Astrocyte (in vitro differentiated cells and primary cell): ENCODE data around the gene AADAT. TPM values are rescaled to one million over a fixed set of nuclear protein-coding genes. Genes with fewer than 3 reads are reported as not detected.

ENCODE experiments used
- DNase-seq: peaks from one replicate; pipeline ENCODE4 v3.0.0-alpha.2; 2010; ENCODE audit warnings: low read depth
- FAIRE-seq: peaks from 2 replicates; lab custom pipeline; 2011; peaks lifted over from hg19 to GRCh38; lab: Jason Lieb, UNC
- H2AFZ ChIP-seq: 2 replicates; pipeline ENCODE4 v1.6.0; 2012; ENCODE audit warnings: low read depth, low read length, inconsistent platforms
- H3K27ac ChIP-seq: 2 replicates; pipeline ENCODE4 v1.5.1; 2011; ENCODE audit warnings: low read depth, low read length, inconsistent platforms
- H3K27me3 ChIP-seq: 2 replicates; pipeline ENCODE4 v1.6.0; 2011; ENCODE audit warnings: low read length, inconsistent platforms; ENCODE audit not compliant: insufficient read depth
- H3K36me3 ChIP-seq: 2 replicates; pipeline ENCODE4 v1.5.1; 2011; ENCODE audit warnings: low read length, inconsistent platforms; ENCODE audit not compliant: insufficient read depth
- H3K4me1 ChIP-seq: 2 replicates; pipeline ENCODE4 v1.5.1; 2011; ENCODE audit warnings: low read length, inconsistent platforms; ENCODE audit not compliant: insufficient read depth
- H3K4me2 ChIP-seq: 2 replicates; pipeline ENCODE4 v1.6.0; 2012; ENCODE audit warnings: low read length, inconsistent platforms
- H3K4me3 ChIP-seq: 2 replicates; pipeline ENCODE4 v1.5.1; 2011; ENCODE audit warnings: low read depth, mild to moderate bottlenecking, low read length, inconsistent platforms; ENCODE audit not compliant: insufficient read depth
- H3K79me2 ChIP-seq: 2 replicates; pipeline ENCODE4 v1.6.0; 2012; ENCODE audit warnings: mild to moderate bottlenecking, low read length, inconsistent platforms; ENCODE audit not compliant: insufficient read depth
- H3K9ac ChIP-seq: 2 replicates; pipeline ENCODE4 v1.6.0; 2012; ENCODE audit warnings: mild to moderate bottlenecking, low read length, inconsistent platforms
- H3K9me3 ChIP-seq: 2 replicates; pipeline ENCODE4 v1.5.1; 2012; ENCODE audit warnings: low read depth, mild to moderate bottlenecking, low read length, inconsistent platforms; ENCODE audit not compliant: insufficient read depth
- H4K20me1 ChIP-seq: 2 replicates; pipeline ENCODE4 v1.6.0; 2012; ENCODE audit warnings: low read length, inconsistent platforms; ENCODE audit not compliant: insufficient read depth
- H3K27ac Mint-ChIP-seq: one replicate; pipeline ENCODE4 v1.8.0; 2021; ENCODE audit warnings: mild to moderate bottlenecking, mixed read lengths; ENCODE audit not compliant: unreplicated experiment
- H3K27me3 Mint-ChIP-seq: one replicate; pipeline ENCODE4 v1.8.0; 2021; ENCODE audit warnings: low read depth, mixed read lengths; ENCODE audit not compliant: unreplicated experiment
- H3K36me3 Mint-ChIP-seq: one replicate; pipeline ENCODE4 v1.8.0; 2021; ENCODE audit warnings: low read depth, mixed read lengths; ENCODE audit not compliant: unreplicated experiment
- H3K4me1 Mint-ChIP-seq: one replicate; pipeline ENCODE4 v1.8.0; 2021; ENCODE audit warnings: low read depth, mixed read lengths; ENCODE audit not compliant: unreplicated experiment
- H3K4me3 Mint-ChIP-seq: one replicate; pipeline ENCODE4 v1.8.0; 2021; ENCODE audit warnings: mild to moderate bottlenecking, moderate library complexity, mixed read lengths; ENCODE audit not compliant: unreplicated experiment
- H3K9me3 Mint-ChIP-seq: one replicate; pipeline ENCODE4 v1.8.0; 2021; ENCODE audit warnings: mild to moderate bottlenecking, mixed read lengths; ENCODE audit not compliant: unreplicated experiment
- EZH2 ChIP-seq: IDR thresholded peaks from 2 replicates; pipeline ENCODE4 v1.6.1; 2012; ENCODE audit warnings: mild to moderate bottlenecking, low read length, inconsistent platforms; ENCODE audit not compliant: insufficient read depth
- total RNA-seq: library from RNA; stranded (reverse); gene quantifications from 2 replicates; pipeline ENCODE4 v1.2.1, GENCODE V29; 2021
- TF ChIP-seq, protein P1 (sequence below): IDR thresholded peaks from 2 replicates; pipeline ENCODE4 v1.5.1; 2011; ENCODE audit warnings: low read depth, mild to moderate bottlenecking, inconsistent platforms, low read length, moderate library complexity; ENCODE audit not compliant: insufficient read depth

The AADAT gene
- total RNA-seq, 1 donor from 2014 or later, result 10.5 TPM

DNA sequence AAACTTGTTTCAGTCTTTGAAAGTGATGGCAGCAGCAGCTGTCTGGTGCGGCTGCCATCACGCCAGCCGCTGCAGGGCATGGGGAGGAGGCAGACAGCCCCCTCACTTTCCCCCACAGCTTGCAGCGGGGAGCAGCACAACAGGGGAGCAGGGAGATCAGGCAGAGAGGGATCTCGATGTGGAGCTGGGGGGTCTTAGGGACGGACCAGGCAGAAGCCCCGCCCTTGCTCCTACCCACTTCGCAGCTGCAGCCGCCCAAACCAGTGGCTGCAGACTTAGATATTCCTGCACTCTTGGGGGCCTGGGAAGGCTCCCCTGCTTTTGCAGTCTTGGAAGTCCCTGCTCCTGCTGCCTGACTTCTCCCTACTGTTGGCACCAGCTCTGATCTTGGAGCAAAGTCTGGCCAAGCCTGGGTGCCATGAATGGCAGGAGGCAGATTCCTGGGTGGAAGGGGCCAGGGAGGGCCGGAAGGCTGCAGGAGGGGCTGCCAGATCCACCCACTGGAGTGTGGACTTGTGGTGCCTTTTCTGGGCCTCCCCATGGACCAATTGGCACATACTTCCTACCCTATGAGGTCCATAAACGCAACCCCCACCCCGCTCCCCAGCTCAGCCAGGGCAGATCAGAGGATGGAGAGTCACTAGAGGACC, 49.6 kb downstream of the AADAT start:
- Histone ChIP-seq H3K4me3 (no peak overlapping the region), H3K79me2 (no peaks in the 10 kb centered on the region), H3K27me3 (peaks cover 3% of the 10 kb centered on the region), H3K9me3 (no peaks in the 10 kb centered on the region), H3K4me2 (no peak overlapping the region), H3K4me1 (no peaks in the 10 kb centered on the region), H2AFZ (no peak overlapping the region), H3K9ac (no peak overlapping the region), H4K20me1 (no peaks in the 10 kb centered on the region), H3K27ac (no peak overlapping the region), H3K36me3 (no peaks in the 10 kb centered on the region)
- H3K4me1 Mint-ChIP-seq, result no peaks in the 10 kb centered on the region
- FAIRE-seq (no peak), DNase-seq (no peak)
- no peak overlapping the region for H3K27ac Mint-ChIP-seq
- H3K4me3 Mint-ChIP-seq, result no peak overlapping the region
- peaks cover 9% of the 10 kb centered on the region for H3K27me3 Mint-ChIP-seq
- no peaks in the 10 kb centered on the region for H3K36me3 Mint-ChIP-seq
- TF ChIP-seq, protein P1, sequence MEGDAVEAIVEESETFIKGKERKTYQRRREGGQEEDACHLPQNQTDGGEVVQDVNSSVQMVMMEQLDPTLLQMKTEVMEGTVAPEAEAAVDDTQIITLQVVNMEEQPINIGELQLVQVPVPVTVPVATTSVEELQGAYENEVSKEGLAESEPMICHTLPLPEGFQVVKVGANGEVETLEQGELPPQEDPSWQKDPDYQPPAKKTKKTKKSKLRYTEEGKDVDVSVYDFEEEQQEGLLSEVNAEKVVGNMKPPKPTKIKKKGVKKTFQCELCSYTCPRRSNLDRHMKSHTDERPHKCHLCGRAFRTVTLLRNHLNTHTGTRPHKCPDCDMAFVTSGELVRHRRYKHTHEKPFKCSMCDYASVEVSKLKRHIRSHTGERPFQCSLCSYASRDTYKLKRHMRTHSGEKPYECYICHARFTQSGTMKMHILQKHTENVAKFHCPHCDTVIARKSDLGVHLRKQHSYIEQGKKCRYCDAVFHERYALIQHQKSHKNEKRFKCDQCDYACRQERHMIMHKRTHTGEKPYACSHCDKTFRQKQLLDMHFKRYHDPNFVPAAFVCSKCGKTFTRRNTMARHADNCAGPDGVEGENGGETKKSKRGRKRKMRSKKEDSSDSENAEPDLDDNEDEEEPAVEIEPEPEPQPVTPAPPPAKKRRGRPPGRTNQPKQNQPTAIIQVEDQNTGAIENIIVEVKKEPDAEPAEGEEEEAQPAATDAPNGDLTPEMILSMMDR, result no peak
- TF ChIP-seq EZH2, result no peak
- H3K9me3 Mint-ChIP-seq, result peaks cover 3% of the 10 kb centered on the region

DNA sequence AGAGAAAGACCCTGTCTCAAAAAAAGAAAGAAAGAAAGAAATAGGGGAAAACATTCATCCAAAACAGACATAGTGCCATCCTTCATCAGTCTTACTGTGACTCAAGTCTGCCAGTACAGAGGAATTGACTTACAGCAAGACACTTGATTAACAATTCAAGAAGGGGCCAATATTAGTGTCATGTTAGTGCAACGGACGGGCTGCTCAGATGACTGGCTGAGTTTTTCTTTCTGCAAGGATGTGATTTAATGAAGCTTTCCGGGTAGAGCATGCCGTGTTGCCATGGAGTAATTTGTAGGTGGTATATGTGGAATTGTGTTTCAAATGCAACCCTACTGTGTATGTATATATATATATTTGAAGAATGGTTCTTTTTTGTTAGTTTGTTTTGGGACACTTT, 51.0 kb downstream of the AADAT start:
- Histone ChIP-seq H3K9ac (no peak overlapping the region), H4K20me1 (no peaks in the 10 kb centered on the region), H2AFZ (no peak overlapping the region), H3K9me3 (no peaks in the 10 kb centered on the region), H3K4me3 (no peak overlapping the region), H3K27me3 (peaks cover 3% of the 10 kb centered on the region), H3K27ac (no peak overlapping the region), H3K4me2 (no peak overlapping the region), H3K36me3 (no peaks in the 10 kb centered on the region), H3K79me2 (no peaks in the 10 kb centered on the region), H3K4me1 (no peaks in the 10 kb centered on the region)
- Mint-ChIP-seq H3K27me3 (peaks cover 9% of the 10 kb centered on the region), H3K36me3 (no peaks in the 10 kb centered on the region), H3K4me1 (no peaks in the 10 kb centered on the region), H3K4me3 (no peak overlapping the region), H3K9me3 (peaks cover 3% of the 10 kb centered on the region), H3K27ac (no peak overlapping the region)
- FAIRE-seq (no peak), DNase-seq (no peak)
- no peak for TF ChIP-seq EZH2
- TF ChIP-seq, protein P1, result no peak

DNA sequence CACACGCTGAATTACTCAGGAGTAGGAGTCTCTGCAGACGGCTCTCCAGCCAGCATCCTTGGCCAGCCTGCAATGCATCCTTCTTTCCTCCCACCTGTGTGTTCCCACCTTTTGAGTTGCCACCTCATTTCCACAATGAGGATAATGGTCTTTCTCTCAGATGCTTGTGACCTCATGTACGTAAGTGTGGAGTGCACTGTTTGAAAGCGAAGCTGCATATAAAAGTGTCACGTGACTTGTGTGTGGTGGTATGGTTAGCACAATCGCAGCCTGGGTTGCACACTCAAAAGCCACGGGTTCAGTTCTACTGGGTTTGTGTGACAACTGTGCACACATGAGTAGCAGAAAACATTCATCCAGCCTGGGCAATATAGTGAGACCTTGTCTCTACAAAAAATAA, 51.5 kb downstream of the AADAT start:
- H3K27me3 Mint-ChIP-seq, result peaks cover 9% of the 10 kb centered on the region
- Histone ChIP-seq H3K36me3 (no peaks in the 10 kb centered on the region), H3K27me3 (peaks cover 3% of the 10 kb centered on the region), H3K4me1 (no peaks in the 10 kb centered on the region), H3K4me2 (no peak overlapping the region), H4K20me1 (no peaks in the 10 kb centered on the region), H3K27ac (no peak overlapping the region), H2AFZ (no peak overlapping the region), H3K9ac (no peak overlapping the region), H3K9me3 (no peaks in the 10 kb centered on the region), H3K79me2 (no peaks in the 10 kb centered on the region), H3K4me3 (no peak overlapping the region)
- FAIRE-seq (no peak), DNase-seq (no peak)
- no peak overlapping the region for H3K27ac Mint-ChIP-seq
- H3K9me3 Mint-ChIP-seq, result no peaks in the 10 kb centered on the region
- H3K4me3 Mint-ChIP-seq, result no peak overlapping the region
- H3K36me3 Mint-ChIP-seq, result no peaks in the 10 kb centered on the region
- TF ChIP-seq, protein P1, result no peak
- no peak for TF ChIP-seq EZH2
- no peaks in the 10 kb centered on the region for H3K4me1 Mint-ChIP-seq
